ENCODE results near the gene CSNK1D.

The CSNK1D gene

DNA sequence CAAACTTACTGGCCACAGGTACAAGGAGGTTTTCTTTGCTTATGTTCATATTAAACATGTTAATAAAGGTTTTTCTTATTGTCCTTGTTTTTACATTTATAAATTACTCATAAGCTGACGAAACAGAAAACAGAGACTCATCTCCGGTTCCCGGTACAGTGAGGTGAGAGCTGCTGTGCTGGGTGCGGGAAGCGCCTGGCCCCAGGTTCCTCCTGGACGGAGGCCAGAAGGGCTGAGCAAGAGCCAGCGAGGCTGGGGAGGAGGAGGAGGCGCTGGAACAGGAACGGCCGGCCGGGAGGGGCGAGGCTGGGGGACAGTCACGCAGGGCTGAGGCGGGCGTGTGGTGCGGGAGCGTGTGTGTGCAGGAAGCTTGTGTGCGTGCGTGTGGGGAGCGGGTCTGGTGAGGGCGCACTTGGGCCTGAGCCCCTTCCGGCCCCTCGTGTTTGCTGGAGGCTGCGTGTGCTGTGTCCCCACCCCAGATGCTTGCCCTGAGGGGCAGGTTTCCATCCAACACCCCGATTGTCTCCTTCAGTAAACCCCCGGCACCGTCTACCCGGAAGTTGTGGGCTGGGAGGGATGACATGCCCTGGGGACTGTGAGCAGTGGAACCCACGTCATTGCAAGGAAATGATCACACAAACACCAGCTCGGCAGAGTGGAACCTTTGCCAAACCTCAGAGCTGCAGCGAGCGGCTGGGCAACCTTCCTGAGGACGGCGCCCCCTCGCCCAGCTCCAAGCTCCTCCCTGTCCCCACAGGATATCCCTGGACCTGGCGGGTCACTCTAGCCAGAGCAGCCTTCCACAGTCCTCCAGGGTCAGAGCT is 24.4 kb upstream of the CSNK1D start (continued):
- no peak for TF ChIP-seq ZNF292 (tag by site-specific recombination; IDR thresholded peaks at IDR 0.05; ENCODE audit: borderline replicate concordance, low read depth)
- TF ChIP-seq ZNF223 (tag by site-specific recombination; IDR thresholded peaks at IDR 0.05), result no peak
- no peak for TF ChIP-seq ZNF132 (tag by site-specific recombination; IDR thresholded peaks at IDR 0.05; ENCODE audit: borderline replicate concordance)
- TF ChIP-seq ZNF214 (tag by site-specific recombination; IDR thresholded peaks at IDR 0.05; ENCODE audit: borderline replicate concordance), result no peak
- TF ChIP-seq OVOL3 (tag by site-specific recombination; IDR thresholded peaks at IDR 0.05), result no peak
- no peak for TF ChIP-seq ZNF354C (tag by site-specific recombination; IDR thresholded peaks at IDR 0.05; ENCODE audit: borderline replicate concordance, low read depth)
- TF ChIP-seq, protein P1, sequence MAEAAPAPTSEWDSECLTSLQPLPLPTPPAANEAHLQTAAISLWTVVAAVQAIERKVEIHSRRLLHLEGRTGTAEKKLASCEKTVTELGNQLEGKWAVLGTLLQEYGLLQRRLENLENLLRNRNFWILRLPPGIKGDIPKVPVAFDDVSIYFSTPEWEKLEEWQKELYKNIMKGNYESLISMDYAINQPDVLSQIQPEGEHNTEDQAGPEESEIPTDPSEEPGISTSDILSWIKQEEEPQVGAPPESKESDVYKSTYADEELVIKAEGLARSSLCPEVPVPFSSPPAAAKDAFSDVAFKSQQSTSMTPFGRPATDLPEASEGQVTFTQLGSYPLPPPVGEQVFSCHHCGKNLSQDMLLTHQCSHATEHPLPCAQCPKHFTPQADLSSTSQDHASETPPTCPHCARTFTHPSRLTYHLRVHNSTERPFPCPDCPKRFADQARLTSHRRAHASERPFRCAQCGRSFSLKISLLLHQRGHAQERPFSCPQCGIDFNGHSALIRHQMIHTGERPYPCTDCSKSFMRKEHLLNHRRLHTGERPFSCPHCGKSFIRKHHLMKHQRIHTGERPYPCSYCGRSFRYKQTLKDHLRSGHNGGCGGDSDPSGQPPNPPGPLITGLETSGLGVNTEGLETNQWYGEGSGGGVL (tag by site-specific recombination; IDR thresholded peaks at IDR 0.05), result peak; percentile 65
- TF ChIP-seq ZNF621 (tag by site-specific recombination; IDR thresholded peaks at IDR 0.05), result no peak
- TF ChIP-seq KLF1 (tag by site-specific recombination; IDR thresholded peaks at IDR 0.05), result peak; percentile 77
- no peak for TF ChIP-seq ZNF707 (tag by site-specific recombination; IDR thresholded peaks at IDR 0.05)
- TF ChIP-seq ZNF777 (tag by site-specific recombination; IDR thresholded peaks at IDR 0.05; ENCODE audit: borderline replicate concordance), result peak; percentile 81
- TF ChIP-seq SCRT1 (tag by site-specific recombination; IDR thresholded peaks at IDR 0.05; ENCODE audit: borderline replicate concordance), result no peak
- TF ChIP-seq ZNF221 (tag by site-specific recombination; IDR thresholded peaks at IDR 0.05; ENCODE audit: borderline replicate concordance), result no peak
- TF ChIP-seq OSR2 (tag by site-specific recombination; IDR thresholded peaks at IDR 0.05), result no peak; the same call in 1 of the 2 replicates
- no peak for TF ChIP-seq ZXDB (tag by site-specific recombination; IDR thresholded peaks at IDR 0.05)
- TF ChIP-seq ZNF239 (tag by site-specific recombination; IDR thresholded peaks at IDR 0.05), result no peak
- peak; percentile 41; the same call in 1 of the 2 replicates for TF ChIP-seq MYNN (tag by site-specific recombination; IDR thresholded peaks at IDR 0.05; ENCODE audit: borderline replicate concordance)
- TF ChIP-seq ZNF639 (tag by site-specific recombination; IDR thresholded peaks at IDR 0.05), result no peak
- no peak for TF ChIP-seq ZNF654 (tag by site-specific recombination; IDR thresholded peaks at IDR 0.05; ENCODE audit: low read depth)
- no peak for TF ChIP-seq ELK4 (IDR thresholded peaks at IDR 0.05; ENCODE audit: borderline replicate concordance, low read depth, low read length)
- no peak for TF ChIP-seq ZNF311 (tag by site-specific recombination; IDR thresholded peaks at IDR 0.05; ENCODE audit: borderline replicate concordance)
- no peak; the same call in 1 of the 2 replicates for TF ChIP-seq HIC1 (tag by site-specific recombination; IDR thresholded peaks at IDR 0.05)
- 0 out of 2 replicates have a peak, but pooled peaks have one; percentile 49 for TF ChIP-seq ZNF2 (tag by site-specific recombination; IDR thresholded peaks at IDR 0.05)
- peak; percentile 94 for TF ChIP-seq ZNF600 (tag by site-specific recombination; IDR thresholded peaks at IDR 0.05)
- TF ChIP-seq ZNF610 (tag by site-specific recombination; IDR thresholded peaks at IDR 0.05; ENCODE audit: borderline replicate concordance), result no peak
- TF ChIP-seq ZBTB44 (tag by site-specific recombination; IDR thresholded peaks at IDR 0.05), result no peak
- TF ChIP-seq BCL11B (tag by site-specific recombination; IDR thresholded peaks at IDR 0.05; ENCODE audit: low read depth), result 0 out of 2 replicates have a peak, but pooled peaks have one; percentile 35
- TF ChIP-seq ZFP3 (tag by site-specific recombination; IDR thresholded peaks at IDR 0.05; ENCODE audit: low read depth), result no peak
- TF ChIP-seq ZNF560 (tag by site-specific recombination; IDR thresholded peaks at IDR 0.05; ENCODE audit: borderline replicate concordance), result no peak
